Prostate gland (tissue), 2 donors: Measurements from ENCODE around the gene SIGLEC6. TPM values are rescaled to one million over a fixed set of nuclear protein-coding genes. Genes with fewer than 3 reads are reported as not detected.

Source experiments
- DNase-seq: peaks from one replicate; pipeline ENCODE4 v3.0.0-alpha.2; 2019; ENCODE audit warnings: low spot score
- H3K27ac ChIP-seq, 2 donors: fragments of 200-600 bp; sonication (generic); 2 replicates each; pipeline ENCODE4 v1.5.1; 2017 to 2019
- H3K27me3 ChIP-seq: fragments of 200-600 bp; sonication (generic); replicated peaks from 2 replicates; pipeline ENCODE4 v1.5.1; 2019; ENCODE audit not compliant: insufficient read depth
- H3K36me3 ChIP-seq, 2 donors: fragments of 200-600 bp; sonication (generic); 1 replicate in 1 of 2; 2 replicates in 1 of 2; pipeline versions ENCODE4 v1.5.1 to v1.8.1; 2017 to 2019
- H3K4me1 ChIP-seq: fragments of 200-600 bp; sonication (generic); replicated peaks from 2 replicates; pipeline ENCODE4 v1.5.1; 2019
- H3K4me3 ChIP-seq, 2 donors: fragments of 200-600 bp; sonication (generic); 2 replicates each; pipeline ENCODE4 v1.5.1; 2017 to 2019
- H3K9me3 ChIP-seq: fragments of 200-600 bp; sonication (generic); 2 replicates; pipeline ENCODE4 v1.5.1; 2017
- CTCF ChIP-seq, 4 experiments: fragments of 200-600 bp in 2 of 4; fragments of 450-650 bp in 2 of 4; sonication (generic) in 2 of 4; IDR thresholded peaks; 1 replicate in 3 of 4; 2 replicates in 1 of 4; pipeline ENCODE4 v1.5.1; 2016 to 2019; ENCODE audit warnings: antibody characterized with exemption in 4 of 4, mild to moderate bottlenecking in 2 of 4, moderate library complexity in 2 of 4
- POLR2A ChIP-seq: fragments of 450-650 bp; IDR thresholded peaks from one replicate; pipeline ENCODE4 v1.6.1; 2016; ENCODE audit warnings: antibody characterized with exemption, mild to moderate bottlenecking
- POLR2AphosphoS5 ChIP-seq: sonication (generic); formaldehyde crosslinking; IDR thresholded peaks from one replicate; pipeline ENCODE4 v1.6.1; 2017; ENCODE audit warnings: antibody characterized with exemption
- WGBS: methylation state at CpG from one replicate; pipeline ENCODE4 v1.1.5; 2018; 5-methylcytosine and 5-hydroxymethylcytosine counted together
- intact Hi-C: fragments of 100-400 bp; cut with DNase I; formaldehyde crosslinking; loops from one replicate; pipeline ENCODE4 v1.14.2; 2022
- total RNA-seq, 2 donors: library from RNA; depleted of rRNA; stranded (reverse); fragments of >200 nt; gene quantifications; one replicate each; pipeline ENCODE4 v1.1.0, GENCODE V29; 2016

SIGLEC6 gene
- total RNA-seq, 2 donors from 2014 or later, result 0.68 TPM; not detected in 1

- H3K36me3 ChIP-seq, result no peaks in the 10 kb centered on the region
- no peaks in the 10 kb centered on the region for H3K9me3 ChIP-seq
- 73% methylated on average over 4 of the region's 4 CpGs for WGBS
- H3K4me3 ChIP-seq, result no peak overlapping the region
- no peak overlapping the region for H3K27ac ChIP-seq
- no peak for DNase-seq
- H3K27me3 ChIP-seq, result no peaks in the 10 kb centered on the region
- no peaks in the 10 kb centered on the region for H3K4me1 ChIP-seq
- intact Hi-C loops, result no loop called here
- TF ChIP-seq POLR2A, result no peak
- TF ChIP-seq POLR2AphosphoS5, result no peak
- TF ChIP-seq CTCF (IDR thresholded peaks at IDR 0.05), result no peak
Measured at GRCh38 chr19:51539821-51540366, 8.4 kb upstream of the SIGLEC6 start.

DNA sequence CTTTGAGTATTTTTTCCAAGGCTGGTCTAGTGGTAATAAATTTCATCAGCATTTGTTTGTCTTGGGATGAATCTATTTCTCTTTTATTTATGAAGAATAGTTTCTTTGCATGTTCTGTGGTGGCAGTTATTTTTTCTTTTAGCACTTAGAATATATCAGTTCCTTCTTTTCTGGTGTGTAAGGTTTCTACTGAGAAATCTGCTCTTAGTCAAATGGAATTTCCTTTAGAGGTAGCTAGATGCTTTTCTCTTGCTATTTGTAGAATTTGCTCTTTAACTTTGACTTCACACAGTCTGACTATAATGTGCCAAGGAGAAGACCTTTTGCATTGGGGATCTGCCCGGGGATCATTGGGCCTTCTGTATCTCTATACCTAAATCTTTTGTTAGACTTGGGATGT lies 4.1 kb upstream of the SIGLEC6 start:
- Histone ChIP-seq H3K36me3 (no peaks in the 10 kb centered on the region), H3K4me1 (no peaks in the 10 kb centered on the region), H3K27me3 (peaks cover 2% of the 10 kb centered on the region), H3K4me3 (no peak overlapping the region), H3K27ac (no peak overlapping the region), H3K9me3 (no peaks in the 10 kb centered on the region)
- no peak for DNase-seq
- intact Hi-C loops, result no loop called here
- 88% methylated on average over 1 of the region's 1 CpG for WGBS
- no peak for TF ChIP-seq CTCF (IDR thresholded peaks at IDR 0.05)
- no peak for TF ChIP-seq POLR2A
- no peak for TF ChIP-seq POLR2AphosphoS5

DNA sequence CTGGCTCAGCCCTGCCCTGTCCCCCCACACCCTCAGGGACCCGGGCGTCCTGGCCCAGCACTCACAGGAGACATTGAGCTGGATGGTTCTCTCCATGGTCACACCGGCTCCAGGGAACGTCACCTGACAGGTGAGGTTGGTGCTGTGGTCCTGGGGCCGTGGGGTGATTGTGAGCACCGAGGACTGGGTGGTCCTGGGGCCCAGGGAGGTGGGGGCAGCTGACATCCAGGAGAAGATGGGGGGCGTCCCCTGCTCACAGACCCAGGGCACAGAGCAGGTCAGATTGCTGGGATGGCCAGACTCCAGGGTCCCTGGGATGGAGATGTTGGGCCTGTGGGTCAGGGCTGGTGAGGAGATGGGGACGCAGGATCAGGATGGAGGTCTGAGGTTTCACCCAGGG lies 854 bp downstream of the SIGLEC6 start:
- Histone ChIP-seq H3K4me1 (no peaks in the 10 kb centered on the region), H3K27me3 (peaks cover 5% of the 10 kb centered on the region), H3K27ac (no peak overlapping the region), H3K9me3 (no peaks in the 10 kb centered on the region), H3K36me3 (no peaks in the 10 kb centered on the region), H3K4me3 (no peak overlapping the region)
- TF ChIP-seq POLR2AphosphoS5 (no peak), POLR2A (no peak), CTCF (IDR thresholded peaks at IDR 0.05) (no peak)
- intact Hi-C loops, result no loop called here
- DNase-seq, result no peak
- 82% methylated on average over 7 of the region's 8 CpGs for WGBS

DNA sequence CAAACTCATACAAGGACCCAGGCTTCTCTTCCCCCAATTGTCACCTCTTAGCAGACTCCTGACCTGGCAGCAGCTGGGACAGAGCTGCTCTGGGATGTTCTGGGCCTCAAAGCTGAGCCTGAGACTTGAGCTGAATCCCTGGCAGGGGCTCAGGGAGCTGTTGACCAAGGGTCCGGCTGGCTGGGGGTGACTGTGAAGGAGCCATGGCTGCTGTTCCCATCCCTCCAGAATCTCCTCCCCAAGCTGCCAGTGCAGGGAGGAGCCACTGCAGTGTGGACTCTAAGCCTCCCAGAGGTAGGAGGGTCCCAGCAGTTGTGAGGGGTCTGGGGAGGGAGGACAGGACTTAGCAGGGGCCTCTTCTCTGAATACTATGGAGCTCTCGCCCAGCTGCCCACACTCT lies 2.2 kb downstream of the SIGLEC6 start:
- H3K9me3 ChIP-seq, result no peaks in the 10 kb centered on the region
- no peak for DNase-seq
- H3K4me1 ChIP-seq, result no peaks in the 10 kb centered on the region
- intact Hi-C loops, result no loop called here
- H3K36me3 ChIP-seq, result no peaks in the 10 kb centered on the region
- H3K27me3 ChIP-seq, result peaks cover 5% of the 10 kb centered on the region
- H3K27ac ChIP-seq, result no peak overlapping the region
- WGBS, result 90% methylated on average over 2 of the region's 2 CpGs
- no peak for TF ChIP-seq CTCF (IDR thresholded peaks at IDR 0.05)
- TF ChIP-seq POLR2A, result no peak
- TF ChIP-seq POLR2AphosphoS5, result no peak
- no peak overlapping the region for H3K4me3 ChIP-seq

- no peak overlapping the region for H3K27ac ChIP-seq
- H3K36me3 ChIP-seq, result no peaks in the 10 kb centered on the region
- no peak overlapping the region for H3K4me3 ChIP-seq
- H3K4me1 ChIP-seq, result no peaks in the 10 kb centered on the region
- intact Hi-C loops, result no loop called here
- 22% methylated on average over 4 of the region's 4 CpGs for WGBS
- TF ChIP-seq POLR2A (no peak), POLR2AphosphoS5 (no peak), CTCF (IDR thresholded peaks at IDR 0.05) (no peak)
- no peaks in the 10 kb centered on the region for H3K9me3 ChIP-seq
- H3K27me3 ChIP-seq, result peaks cover 4% of the 10 kb centered on the region
- no peak for DNase-seq
Measured at GRCh38 chr19:51525651-51526050, 5.8 kb downstream of the SIGLEC6 start.
